Measurements from ENCODE around the gene KLHL40. TPM values are rescaled to one million over a fixed set of nuclear protein-coding genes. Genes with fewer than 3 reads are reported as not detected.

The KLHL40 gene
- total and polyA plus RNA-seq, 2 donors (not counting 3 experiments of a cell fraction or from before 2014, with no cell fraction given) = not detected

- Histone ChIP-seq H3K27ac (ENCODE audit: insufficient read depth, low read depth, low read length) (no peak overlapping the region), H3K4me3 (replicated peaks in 1 of 3; ENCODE audit: insufficient read depth in 1 of 3, low read depth in 1 of 3, low read length in 3 of 3) (no peak overlapping the region), H3K4me1 (ENCODE audit: control insufficient read depth, extremely low read depth, insufficient read depth, low read length) (no peaks in the 10 kb centered on the region), H3K9ac (replicated peaks; ENCODE audit: extremely low read depth, insufficient read depth, low read length) (no peak overlapping the region), H2AFZ (ENCODE audit: low read depth, low read length) (no peak overlapping the region), H3K4me2 (ENCODE audit: insufficient read depth, low read length) (no peak overlapping the region), H3K9me3 (replicated peaks; ENCODE audit: control insufficient read depth, insufficient read depth, low read length) (no peaks in the 10 kb centered on the region), H3K79me2 (ENCODE audit: control insufficient read depth, insufficient read depth, low read length) (no peaks in the 10 kb centered on the region), H3K9me1 (replicated peaks; ENCODE audit: control insufficient read depth, extremely low read depth, insufficient read depth, low read length) (no peaks in the 10 kb centered on the region), H4K20me1 (replicated peaks; ENCODE audit: control insufficient read depth, extremely low read depth, insufficient read depth, low read length) (no peaks in the 10 kb centered on the region), H3K36me3 (ENCODE audit: control insufficient read depth in 2 of 2, extremely low read depth in 1 of 2, insufficient read depth in 2 of 2, low read length in 2 of 2) (no peaks in the 10 kb centered on the region), H3K27me3 (ENCODE audit: control insufficient read depth in 2 of 2, insufficient read depth in 2 of 2, low read length in 2 of 2) (peaks cover 1 to 4% of the 10 kb centered on the region in 2 experiments)
- FAIRE-seq (no peak), DNase-seq (ENCODE audit: low read depth, low spot score) (no peak)
- POLR2A ChIA-PET = no interaction called here
- intact Hi-C loops (cut with micrococcal nuclease) (no loop called here), dilution Hi-C loops (cut with MboI; ENCODE audit: extremely low pct_ligation_motif_present, low sequenced_read_pairs) (no loop called here)
- TF ChIP-seq MAX (IDR thresholded peaks at IDR 0.05; ENCODE audit: insufficient read depth, insufficient read length) = no peak
- TF ChIP-seq, protein P1, sequence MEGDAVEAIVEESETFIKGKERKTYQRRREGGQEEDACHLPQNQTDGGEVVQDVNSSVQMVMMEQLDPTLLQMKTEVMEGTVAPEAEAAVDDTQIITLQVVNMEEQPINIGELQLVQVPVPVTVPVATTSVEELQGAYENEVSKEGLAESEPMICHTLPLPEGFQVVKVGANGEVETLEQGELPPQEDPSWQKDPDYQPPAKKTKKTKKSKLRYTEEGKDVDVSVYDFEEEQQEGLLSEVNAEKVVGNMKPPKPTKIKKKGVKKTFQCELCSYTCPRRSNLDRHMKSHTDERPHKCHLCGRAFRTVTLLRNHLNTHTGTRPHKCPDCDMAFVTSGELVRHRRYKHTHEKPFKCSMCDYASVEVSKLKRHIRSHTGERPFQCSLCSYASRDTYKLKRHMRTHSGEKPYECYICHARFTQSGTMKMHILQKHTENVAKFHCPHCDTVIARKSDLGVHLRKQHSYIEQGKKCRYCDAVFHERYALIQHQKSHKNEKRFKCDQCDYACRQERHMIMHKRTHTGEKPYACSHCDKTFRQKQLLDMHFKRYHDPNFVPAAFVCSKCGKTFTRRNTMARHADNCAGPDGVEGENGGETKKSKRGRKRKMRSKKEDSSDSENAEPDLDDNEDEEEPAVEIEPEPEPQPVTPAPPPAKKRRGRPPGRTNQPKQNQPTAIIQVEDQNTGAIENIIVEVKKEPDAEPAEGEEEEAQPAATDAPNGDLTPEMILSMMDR (IDR thresholded peaks at IDR 0.05; ENCODE audit: extremely low read depth in 1 of 2, insufficient read depth in 1 of 2, low read depth in 1 of 2, low read length in 2 of 2) = peak in 1 of 2 donors; percentile 8
- CTCF ChIA-PET = no interaction called here
- BruUV-seq (replicated peaks) = no TSS peak
These were observed 47.6 kb downstream of the KLHL40 start for GRCh38 chr3:42732829-42733459.

GRCh38 chr3:42733501-42734262, 48.3 kb downstream of the KLHL40 start:
- Histone ChIP-seq H3K4me2 (ENCODE audit: insufficient read depth, low read length) (no peak overlapping the region), H3K4me3 (replicated peaks in 1 of 3; ENCODE audit: insufficient read depth in 1 of 3, low read depth in 1 of 3, low read length in 3 of 3) (no peak overlapping the region), H3K4me1 (ENCODE audit: control insufficient read depth, extremely low read depth, insufficient read depth, low read length) (no peaks in the 10 kb centered on the region), H3K9me1 (replicated peaks; ENCODE audit: control insufficient read depth, extremely low read depth, insufficient read depth, low read length) (no peaks in the 10 kb centered on the region), H3K36me3 (ENCODE audit: control insufficient read depth in 2 of 2, extremely low read depth in 1 of 2, insufficient read depth in 2 of 2, low read length in 2 of 2) (no peaks in the 10 kb centered on the region), H4K20me1 (replicated peaks; ENCODE audit: control insufficient read depth, extremely low read depth, insufficient read depth, low read length) (no peaks in the 10 kb centered on the region), H3K79me2 (ENCODE audit: control insufficient read depth, insufficient read depth, low read length) (no peaks in the 10 kb centered on the region), H3K9ac (replicated peaks; ENCODE audit: extremely low read depth, insufficient read depth, low read length) (no peak overlapping the region), H3K27me3 (ENCODE audit: control insufficient read depth in 2 of 2, insufficient read depth in 2 of 2, low read length in 2 of 2) (peaks cover 0 to 1% of the 10 kb centered on the region in 2 experiments), H2AFZ (ENCODE audit: low read depth, low read length) (no peak overlapping the region), H3K9me3 (replicated peaks; ENCODE audit: control insufficient read depth, insufficient read depth, low read length) (no peaks in the 10 kb centered on the region), H3K27ac (ENCODE audit: insufficient read depth, low read depth, low read length) (no peak overlapping the region)
- no peak for TF ChIP-seq POLR2AphosphoS5 (IDR thresholded peaks at IDR 0.05; ENCODE audit: insufficient read depth, low read depth, low read length)
- ChIA-PET POLR2A (no interaction called here), CTCF (no interaction called here)
- BruUV-seq (replicated peaks) = no TSS peak
- dilution Hi-C loops (cut with MboI; ENCODE audit: extremely low pct_ligation_motif_present, low sequenced_read_pairs) (no loop called here), intact Hi-C loops (cut with micrococcal nuclease) (no loop called here)
- no peak for FAIRE-seq
- no peak for DNase-seq (ENCODE audit: low read depth, low spot score)
